GM19468 (cell line): Measurements from ENCODE around the gene ARHGAP23.

Source experiments
- ATAC-seq: cut with Tn5 transposase; IDR thresholded peaks from one replicate; pipeline ENCODE4 v1.9.1; 2021; ENCODE audit warnings: mild to moderate bottlenecking, moderate library complexity, moderate number of reproducible peaks; ENCODE audit not compliant: unreplicated experiment; ENCODE audit errors: extremely low read depth

Gene ARHGAP23

GRCh38 chr17:38440614-38441397, 12.5 kb downstream of the ARHGAP23 start:
- ATAC-seq, result no peak

GRCh38 chr17:38441429-38442061, 13.3 kb downstream of the ARHGAP23 start:
- ATAC-seq, result no peak

- ATAC-seq, result no peak
Measured at GRCh38 chr17:38442548-38442947, 14.3 kb downstream of the ARHGAP23 start.

- no peak for ATAC-seq
Measured at GRCh38 chr17:38443356-38444031, 15.2 kb downstream of the ARHGAP23 start.

GRCh38 chr17:38444151-38444550, 15.9 kb downstream of the ARHGAP23 start:
- no peak for ATAC-seq

GRCh38 chr17:38447502-38448085, 19.3 kb downstream of the ARHGAP23 start:
- ATAC-seq, result no peak

GRCh38 chr17:38448208-38448771, 20.0 kb downstream of the ARHGAP23 start:
- ATAC-seq, result no peak

GRCh38 chr17:38449364-38449763, 21.1 kb downstream of the ARHGAP23 start:
- no peak for ATAC-seq

- ATAC-seq, result no peak
Measured at GRCh38 chr17:38450557-38451029, 22.3 kb downstream of the ARHGAP23 start.

- ATAC-seq, result no peak
Measured at GRCh38 chr17:38451030-38451839, 23.0 kb downstream of the ARHGAP23 start.

GRCh38 chr17:38451840-38452529, 23.7 kb downstream of the ARHGAP23 start:
- no peak for ATAC-seq

- no peak for ATAC-seq
Measured at GRCh38 chr17:38452719-38453118, 24.5 kb downstream of the ARHGAP23 start.

- no peak for ATAC-seq
Measured at GRCh38 chr17:38453951-38454421, 25.7 kb downstream of the ARHGAP23 start.

- no peak for ATAC-seq
Measured at GRCh38 chr17:38454532-38454931, 26.3 kb downstream of the ARHGAP23 start.

GRCh38 chr17:38455288-38455915, 27.1 kb downstream of the ARHGAP23 start:
- no peak for ATAC-seq

GRCh38 chr17:38456031-38456815, 28.0 kb downstream of the ARHGAP23 start:
- ATAC-seq, result no peak

- no peak for ATAC-seq
Measured at GRCh38 chr17:38457577-38458371, 29.5 kb downstream of the ARHGAP23 start.
